ENCODE measurements around the gene BDP1. TPM values are rescaled to one million over a fixed set of nuclear protein-coding genes. Genes with fewer than 3 reads are reported as not detected.
"Not testable (repeated sequence)": the region's sequence is repeated elsewhere in the genome, so short reads cannot be mapped to it uniquely, and the experiment has no call there.

Gene BDP1
- total and polyA plus RNA-seq, 12 donors: 6.1 to 37.2 (median 17.8) TPM

DNA sequence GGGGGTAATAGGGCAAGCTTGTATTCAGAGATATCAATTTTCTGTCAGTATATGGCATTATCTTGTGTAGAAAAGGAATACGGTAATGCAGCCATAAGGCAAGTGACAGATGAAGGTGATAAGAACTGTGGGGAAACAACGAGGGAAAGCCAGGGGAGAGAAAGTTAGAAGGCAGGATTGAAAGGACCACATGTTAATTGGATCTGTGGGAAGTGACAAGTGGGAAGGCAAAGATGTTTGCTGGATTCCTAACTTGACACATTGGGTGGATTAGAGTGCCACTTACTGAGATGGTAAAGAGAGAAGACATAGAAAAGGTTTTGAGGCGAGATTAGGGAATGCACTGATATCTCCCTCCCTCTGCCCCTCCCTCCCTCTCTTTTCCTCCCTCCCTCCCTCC lies 20.6 kb upstream of the BDP1 start:
- 37 to 43% (median 40%) methylated on average over 3 of the region's 3 CpGs for WGBS, 4 donors
- H3K4me3 ChIP-seq; H3K27me3 ChIP-seq; DNase-seq; H3K9me3 ChIP-seq (replicated peaks in 1 of 3); H3K27ac ChIP-seq; H3K36me3 ChIP-seq (replicated peaks in 1 of 2); H3K4me1 ChIP-seq (replicated peaks in 1 of 2); intact Hi-C loops (cut with DNase I): not testable (repeated sequence)

DNA sequence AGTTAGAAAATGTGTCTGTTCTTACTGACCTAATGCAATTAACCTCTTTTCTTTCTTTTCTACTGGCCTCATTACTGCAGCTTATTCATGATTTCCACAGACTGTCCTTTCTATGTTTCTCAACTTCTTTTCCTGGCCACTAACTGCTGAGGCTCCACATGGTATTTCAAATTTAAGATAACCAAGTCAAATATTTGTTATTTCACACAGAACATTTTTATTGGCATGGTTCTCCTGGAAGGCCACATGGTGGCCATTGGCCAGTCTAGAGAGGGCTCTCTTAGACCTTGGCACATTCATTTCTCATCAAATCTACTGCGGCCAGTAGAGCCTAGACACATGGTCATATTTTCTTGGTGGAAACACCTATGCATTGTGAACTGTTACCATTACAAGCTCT lies 13.9 kb upstream of the BDP1 start:
- H3K9me3 ChIP-seq (replicated peaks in 1 of 3); H3K4me1 ChIP-seq (replicated peaks in 1 of 2); DNase-seq; H3K27ac ChIP-seq; H3K36me3 ChIP-seq (replicated peaks in 1 of 2); H3K4me3 ChIP-seq; intact Hi-C loops (cut with DNase I): not testable (repeated sequence)
- 69 to 85% (median 83%) methylated on average over 1 of the region's 1 CpG for WGBS, 4 donors
- peaks cover 17% of the 10 kb centered on the region for H3K27me3 ChIP-seq

- H3K4me1 ChIP-seq (replicated peaks in 1 of 2); intact Hi-C loops (cut with DNase I); H3K4me3 ChIP-seq; H3K9me3 ChIP-seq (replicated peaks in 1 of 3); DNase-seq; H3K27ac ChIP-seq; H3K36me3 ChIP-seq (replicated peaks in 1 of 2): not testable (repeated sequence)
- WGBS, 4 donors: 60 to 70% (median 68%) methylated on average over 4 of the region's 4 CpGs
- H3K27me3 ChIP-seq: peaks cover 20% of the 10 kb centered on the region
Measured at GRCh38 chr5:71443891-71444290, 11.6 kb upstream of the BDP1 start.

DNA sequence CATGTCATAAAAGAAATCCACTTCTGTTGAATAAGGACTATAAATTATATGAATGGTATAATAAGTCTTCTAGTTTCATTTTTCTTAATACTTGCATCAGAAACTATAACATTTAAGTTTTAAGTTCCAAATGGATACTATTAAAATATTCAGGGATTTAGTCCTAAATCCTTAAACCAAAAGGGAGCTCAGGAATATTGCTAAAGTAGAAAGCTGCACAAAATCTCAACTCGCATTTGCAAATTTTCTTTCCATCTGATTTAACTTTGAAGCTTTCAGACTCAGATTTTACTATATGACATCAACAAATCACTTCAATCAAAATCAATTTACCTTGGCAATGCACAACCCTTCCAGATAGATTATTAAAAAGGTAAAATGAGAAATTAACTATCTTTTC lies 10.4 kb upstream of the BDP1 start:
- H3K4me1 ChIP-seq (replicated peaks in 1 of 2); H3K4me3 ChIP-seq; H3K27ac ChIP-seq; H3K36me3 ChIP-seq (replicated peaks in 1 of 2); intact Hi-C loops (cut with DNase I); DNase-seq; H3K9me3 ChIP-seq (replicated peaks in 1 of 3): not testable (repeated sequence)
- 57 to 79% (median 68%) methylated on average over 1 of the region's 1 CpG for WGBS, 4 donors
- peaks cover 16% of the 10 kb centered on the region for H3K27me3 ChIP-seq

- H3K4me1 ChIP-seq (replicated peaks in 1 of 2); H3K27ac ChIP-seq; H3K36me3 ChIP-seq (replicated peaks in 1 of 2); DNase-seq; H3K4me3 ChIP-seq; intact Hi-C loops (cut with DNase I); H3K9me3 ChIP-seq (replicated peaks in 1 of 3): not testable (repeated sequence)
- 5 to 14% (median 7%) methylated on average over 6 to 18 of the region's 20 CpGs for WGBS, 4 donors
- peaks cover 16% of the 10 kb centered on the region for H3K27me3 ChIP-seq
Measured at GRCh38 chr5:71445523-71446152, 9.8 kb upstream of the BDP1 start.

DNA sequence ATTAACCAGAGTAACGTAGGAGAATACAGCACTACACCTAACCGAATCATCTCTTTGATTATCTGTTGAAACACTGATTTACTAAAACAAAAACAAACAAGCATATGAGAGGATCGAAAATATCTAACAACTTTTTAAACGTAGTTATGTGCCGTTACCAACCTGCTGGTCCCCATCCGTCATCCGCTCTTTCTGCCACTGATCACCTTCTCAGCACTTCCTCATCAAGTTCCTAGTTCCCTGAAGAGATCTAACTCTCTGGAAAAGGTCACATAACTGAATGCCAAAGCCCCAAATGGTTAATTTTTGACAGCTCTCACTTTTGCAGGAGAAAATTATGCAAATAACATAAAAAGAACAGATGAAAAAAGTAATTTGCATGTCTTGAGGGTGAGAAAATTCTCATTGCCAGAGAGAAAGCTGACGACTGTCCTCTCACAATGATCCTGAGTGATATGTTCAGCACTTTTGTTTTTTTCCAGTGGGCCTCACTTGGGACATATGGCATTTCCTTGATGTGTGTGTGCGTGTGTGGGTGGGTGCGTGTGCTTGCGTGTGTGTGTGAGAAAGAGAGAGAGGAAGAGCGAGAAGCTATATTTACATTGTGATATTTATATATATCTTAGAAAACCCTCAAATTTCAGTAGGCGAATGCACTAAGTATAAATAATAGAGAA lies 8.8 kb upstream of the BDP1 start:
- H3K27me3 ChIP-seq: peaks cover 16% of the 10 kb centered on the region
- DNase-seq; intact Hi-C loops (cut with DNase I); H3K9me3 ChIP-seq (replicated peaks in 1 of 3); H3K4me1 ChIP-seq (replicated peaks in 1 of 2); H3K4me3 ChIP-seq; H3K27ac ChIP-seq; H3K36me3 ChIP-seq (replicated peaks in 1 of 2): not testable (repeated sequence)
- 71 to 73% (median 72%) methylated on average over 12 to 13 of the region's 13 CpGs for WGBS, 4 donors

- H3K36me3 ChIP-seq (replicated peaks in 1 of 2); H3K9me3 ChIP-seq (replicated peaks in 1 of 3); H3K4me1 ChIP-seq (replicated peaks in 1 of 2); H3K4me3 ChIP-seq; intact Hi-C loops (cut with DNase I); H3K27ac ChIP-seq: not testable (repeated sequence)
- H3K27me3 ChIP-seq: peaks cover 16% of the 10 kb centered on the region
- peak in 5 of 7 donors; percentile 20 to 77 (median 35) for DNase-seq
- WGBS, 4 donors: 4 to 11% (median 8%) methylated on average over 3 to 5 of the region's 6 CpGs
- TF ChIP-seq CTCF (IDR thresholded peaks at IDR 0.05): peak in 5 of 6 experiments; percentile 14 to 49 (median 41)
Measured at GRCh38 chr5:71447218-71447808, 8.1 kb upstream of the BDP1 start.

All from adrenal gland (tissue), 12 donors.